Astrocyte of the spinal cord (primary cell): Measurements from ENCODE around the gene PLA2G4D.

Experiments
- DNase-seq: peaks from one replicate; pipeline ENCODE4 v3.0.0; 2011; ENCODE audit warnings: low read depth, low spot score
- H3K4me3 ChIP-seq: 2 replicates; pipeline ENCODE4 v1.5.1; 2011; ENCODE audit warnings: low read depth, mild to moderate bottlenecking, low read length, moderate library complexity
- CTCF ChIP-seq: IDR thresholded peaks from 2 replicates; pipeline ENCODE4 v1.5.1; 2012; ENCODE audit warnings: low read depth, mild to moderate bottlenecking, low read length, inconsistent platforms
- in situ Hi-C: cut with HindIII; loops from 2 replicates; pipeline ENCODE4 v1.10.0; 2017; ENCODE audit warnings: low sequenced_read_pairs

The PLA2G4D gene

GRCh38 chr15:42038401-42038800, 56.0 kb downstream of the PLA2G4D start:
- TF ChIP-seq CTCF = no peak
- H3K4me3 ChIP-seq = no peak overlapping the region
- no peak for DNase-seq
- in situ Hi-C loops = no loop called here

GRCh38 chr15:42037656-42038055, 56.7 kb downstream of the PLA2G4D start:
- no peak for TF ChIP-seq CTCF
- in situ Hi-C loops = no loop called here

GRCh38 chr15:42036966-42037365, 57.4 kb downstream of the PLA2G4D start:
- no peak overlapping the region for H3K4me3 ChIP-seq
- no peak for DNase-seq
- TF ChIP-seq CTCF = no peak
- in situ Hi-C loops = no loop called here

More at GRCh38 chr15:42037656-42038055, 56.7 kb downstream of the PLA2G4D start:
- DNase-seq = no peak
- no peak overlapping the region for H3K4me3 ChIP-seq

- H3K4me3 ChIP-seq = no peak overlapping the region
- no peak for DNase-seq
- in situ Hi-C loops = no loop called here
- TF ChIP-seq CTCF = no peak
Observed at GRCh38 chr15:42036112-42036905, 58.1 kb downstream of the PLA2G4D start.

GRCh38 chr15:42035435-42035761, 59.0 kb downstream of the PLA2G4D start:
- in situ Hi-C loops = no loop called here
- no peak for DNase-seq

GRCh38 chr15:42034628-42035434, 59.5 kb downstream of the PLA2G4D start:
- no peak for DNase-seq
- no peak for TF ChIP-seq CTCF
- in situ Hi-C loops = no loop called here
- no peak overlapping the region for H3K4me3 ChIP-seq

More at GRCh38 chr15:42035435-42035761, 59.0 kb downstream of the PLA2G4D start:
- no peak overlapping the region for H3K4me3 ChIP-seq
- no peak for TF ChIP-seq CTCF
